K562 (cell line): ENCODE measurements around the gene CHRM1. TPM values are rescaled to one million over a fixed set of nuclear protein-coding genes. Genes with fewer than 3 reads are reported as not detected.
A peak's percentile ranks its signal among the peaks of the same experiment; 100 is the strongest.

ENCODE experiments used
- CBFA2T2 ChIP-seq: fragments of 450-650 bp; conservative IDR thresholded peaks from 2 replicates; pipeline ENCODE4 v1.6.1; 2017; ENCODE audit warnings: mild to moderate bottlenecking
- CBFA2T3 ChIP-seq: fragments of 450-650 bp; IDR thresholded peaks from 2 replicates; pipeline ENCODE4 v1.6.1; 2017
- CEBPG ChIP-seq, 3 experiments: fragments of 200-800 bp in 1 of 3; sonication (Bioruptor generic) in 1 of 3; sonication (generic) in 1 of 3; formaldehyde crosslinking in 1 of 3; IDR thresholded peaks in 2 of 3; conservative IDR thresholded peaks in 1 of 3; 2 replicates each; pipeline versions ENCODE4 v1.6.1 to v1.8.0; 2016 to 2022; ENCODE audit warnings: missing compliant biosample characterization in 2 of 3, missing genetic modification characterization in 2 of 3, mild to moderate bottlenecking in 1 of 3, missing genetic modification reagents in 1 of 3
- CTBP1 ChIP-seq: fragments of 450-650 bp; IDR thresholded peaks from 2 replicates; pipeline ENCODE4 v1.6.1; 2016; ENCODE audit warnings: borderline replicate concordance
- GABPB2 ChIP-seq: fragments of 250-450 bp; sonication (Bioruptor Pico); conservative IDR thresholded peaks from 2 replicates; pipeline ENCODE4 v1.5.1; 2021; ENCODE audit warnings: mild to moderate bottlenecking
- KDM1A ChIP-seq, 2 experiments: fragments of 450-650 bp; IDR thresholded peaks; 2 replicates each; pipeline ENCODE4 v1.6.1; 2016; ENCODE audit warnings: mild to moderate bottlenecking in 2 of 2
- KDM2B ChIP-seq: fragments of 250-450 bp; sonication (Bioruptor Pico); IDR thresholded peaks from 2 replicates; pipeline ENCODE4 v1.8.0; 2021; ENCODE audit warnings: mild to moderate bottlenecking, moderate library complexity
- MED1 ChIP-seq: sonication (generic); formaldehyde crosslinking; IDR thresholded peaks from 2 replicates; pipeline ENCODE4 v1.8.1; 2023; ENCODE audit warnings: missing genetic modification reagents, borderline replicate concordance
- MEIS2 ChIP-seq: fragments of 450-650 bp; IDR thresholded peaks from 2 replicates; pipeline ENCODE4 v1.6.1; 2014; ENCODE audit warnings: mild to moderate bottlenecking; ENCODE audit not compliant: partially characterized antibody
- NCOA4 ChIP-seq: fragments of 450-650 bp; IDR thresholded peaks from 2 replicates; pipeline ENCODE4 v1.6.1; 2018; ENCODE audit warnings: mild to moderate bottlenecking; ENCODE audit not compliant: partially characterized antibody
- NFE2 ChIP-seq: IDR thresholded peaks from 2 replicates; pipeline ENCODE4 v1.6.1; 2014; ENCODE audit warnings: antibody characterized with exemption, low read depth
- NR2F6 ChIP-seq: fragments of 450-650 bp; formaldehyde crosslinking; IDR thresholded peaks from 2 replicates; pipeline ENCODE4 v1.4.0; 2020; ENCODE audit warnings: mild to moderate bottlenecking
- RAD21 ChIP-seq, 2 experiments: fragments of 250-450 bp in 1 of 2; fragments of 450-650 bp in 1 of 2; sonication (Bioruptor Pico) in 1 of 2; formaldehyde crosslinking in 1 of 2; IDR thresholded peaks in 1 of 2; conservative IDR thresholded peaks in 1 of 2; 2 replicates each; pipeline versions ENCODE4 v1.4.0 to v1.8.0; 2020 to 2022; ENCODE audit warnings: mild to moderate bottlenecking in 2 of 2, moderate library complexity in 1 of 2
- TAF1 ChIP-seq: IDR thresholded peaks from 2 replicates; pipeline ENCODE4 v1.6.1; 2011; ENCODE audit warnings: mild to moderate bottlenecking, low read length, moderate library complexity; ENCODE audit not compliant: insufficient read depth, control insufficient read depth, severe bottlenecking; ENCODE audit errors: extremely low read depth
- TAF7 ChIP-seq: fragments of 450-650 bp; IDR thresholded peaks from 2 replicates; pipeline ENCODE4 v1.6.1; 2016; ENCODE audit warnings: missing genetic modification characterization, missing compliant biosample characterization
- TEAD1 ChIP-seq, 2 experiments: fragments of 450-650 bp in 1 of 2; sonication (generic) in 1 of 2; formaldehyde crosslinking; IDR thresholded peaks; 2 replicates each; pipeline versions ENCODE4 v1.4.0 to v1.8.0; 2020 to 2022; ENCODE audit warnings: mild to moderate bottlenecking in 2 of 2, missing genetic modification reagents in 1 of 2
- ZC3H8 ChIP-seq: fragments of 450-650 bp; IDR thresholded peaks from 2 replicates; pipeline ENCODE4 v1.6.1; 2017
- ZNF134 ChIP-seq: fragments of 250-450 bp; sonication (Bioruptor Pico); conservative IDR thresholded peaks from 2 replicates; pipeline ENCODE4 v1.4.0; 2020
- polyA plus RNA-seq, 8 experiments: library from polyadenylated mRNA; depleted of rRNA in 4 of 8; stranded (reverse) in 5 of 8; unstranded in 3 of 8; fragments of >200 nt; fragmentation: Nextera tagmentation in 2 of 8; fragmentation: Illumina TruSeq in 1 of 8; extraction: Ambion mirVana in 2 of 8; extraction: Trizol in 1 of 8; gene quantifications; 2 replicates each; pipeline versions ENCODE4 v1.2.1 to v1.2.3, GENCODE V29; 2011 to 2014; ENCODE audit warnings: inconsistent platforms in 1 of 8, missing spikeins in 1 of 8
- total RNA-seq, 7 experiments: library from RNA; depleted of rRNA in 6 of 7; stranded (reverse); fragments of >200 nt in 6 of 7; fragmentation: Illumina TruSeq in 2 of 7; extraction: Trizol in 2 of 7; gene quantifications; 2 replicates each; pipeline versions ENCODE4 v1.2.1 to v1.2.3, GENCODE V29; 2011 to 2021; ENCODE audit warnings: low replicate concordance in 1 of 7
- TF ChIP-seq, protein P1 (sequence below): fragments of 250-450 bp; sonication (Bioruptor Pico); IDR thresholded peaks from 2 replicates; pipeline ENCODE4 v1.9.0; 2021; ENCODE audit warnings: mild to moderate bottlenecking, inconsistent platforms
- TF ChIP-seq, protein P2 (sequence below): sonication (generic); formaldehyde crosslinking; IDR thresholded peaks from 2 replicates; pipeline ENCODE4 v1.8.0; 2023; ENCODE audit warnings: mild to moderate bottlenecking, missing genetic modification reagents
- TF ChIP-seq, protein P3 (sequence below): fragments of 250-450 bp; sonication (Bioruptor Pico); IDR thresholded peaks from 2 replicates; pipeline ENCODE4 v1.8.0; 2021; ENCODE audit warnings: moderate library complexity, mild to moderate bottlenecking, inconsistent platforms
- TF ChIP-seq, protein P4 (sequence below), 3 experiments: fragments of 200-800 bp in 1 of 3; sonication (Bioruptor generic) in 1 of 3; sonication (generic) in 1 of 3; formaldehyde crosslinking in 1 of 3; IDR thresholded peaks; 2 replicates each; pipeline versions ENCODE4 v1.6.1 to v1.8.0; 2016 to 2022; ENCODE audit warnings: mild to moderate bottlenecking in 2 of 3, missing compliant biosample characterization in 2 of 3, missing genetic modification characterization in 2 of 3, missing genetic modification reagents in 1 of 3
- TF ChIP-seq, protein P5 (sequence below): fragments of 450-650 bp; formaldehyde crosslinking; IDR thresholded peaks from 2 replicates; pipeline ENCODE4 v1.4.0; 2022; ENCODE audit warnings: missing genetic modification characterization

CHRM1 gene
- total and polyA plus RNA-seq, 9 of the 15 experiments (the other 6 are each of a cell fraction or from before 2014, with no cell fraction given) = not detected

DNA sequence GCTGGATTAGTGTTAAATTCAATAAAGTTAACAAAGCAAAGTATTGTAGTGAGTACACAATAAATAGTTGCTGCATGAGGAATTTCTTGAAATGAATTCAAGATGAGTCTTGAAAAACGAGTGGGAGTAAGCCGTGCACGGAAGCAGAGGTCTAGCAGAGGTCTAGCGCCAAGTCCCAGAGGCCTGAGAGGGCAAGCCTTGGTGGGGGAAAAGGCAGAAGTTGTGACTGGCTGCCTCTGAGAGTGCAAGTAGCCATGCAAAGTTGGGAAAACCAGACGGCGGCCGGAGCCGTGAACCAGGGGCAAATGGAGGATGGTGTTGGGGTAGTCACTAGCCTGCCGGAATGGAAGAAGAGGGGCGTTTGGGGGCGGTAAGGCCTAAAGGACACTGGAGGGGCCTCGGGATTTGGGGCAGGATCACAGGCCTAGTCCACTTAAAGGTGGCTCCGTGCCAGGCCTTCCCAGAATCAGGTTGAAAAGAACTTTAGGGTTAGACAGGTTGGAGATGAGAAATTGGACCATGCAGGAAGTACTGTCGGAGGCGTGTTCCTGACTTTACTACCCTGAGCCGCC, 40.8 kb downstream of the CHRM1 start (continued):
- TF ChIP-seq CTBP1 (no peak), NCOA4 (no peak), GABPB2 (no peak), NFE2 (no peak), TAF7 (tag) (no peak), KDM2B (CRISPR knock-in tag) (no peak), CBFA2T3 (0 out of 2 replicates have a peak, but pooled peaks have one; percentile 3), TEAD1 (CRISPR knock-in tag; IDR thresholded peaks at IDR 0.05) (no peak), CEBPG (CRISPR knock-in tag; IDR thresholded peaks at IDR 0.05) (no peak), CEBPG (tag; conservative IDR thresholded peaks at IDR 0.05 in 1 of 2, IDR thresholded peaks at IDR 0.05 in 1 of 2) (no peak), ZC3H8 (no peak), MED1 (CRISPR knock-in tag) (no peak), NR2F6 (CRISPR knock-in tag) (no peak), CBFA2T2 (no peak), MEIS2 (peak; percentile 19), ZNF134 (no peak), TAF1 (no peak), KDM1A (IDR thresholded peaks at IDR 0.05) (no peak), RAD21 (CRISPR knock-in tag; conservative IDR thresholded peaks at IDR 0.05 in 1 of 2, IDR thresholded peaks at IDR 0.05 in 1 of 2) (no peak)
- TF ChIP-seq, protein P1, sequence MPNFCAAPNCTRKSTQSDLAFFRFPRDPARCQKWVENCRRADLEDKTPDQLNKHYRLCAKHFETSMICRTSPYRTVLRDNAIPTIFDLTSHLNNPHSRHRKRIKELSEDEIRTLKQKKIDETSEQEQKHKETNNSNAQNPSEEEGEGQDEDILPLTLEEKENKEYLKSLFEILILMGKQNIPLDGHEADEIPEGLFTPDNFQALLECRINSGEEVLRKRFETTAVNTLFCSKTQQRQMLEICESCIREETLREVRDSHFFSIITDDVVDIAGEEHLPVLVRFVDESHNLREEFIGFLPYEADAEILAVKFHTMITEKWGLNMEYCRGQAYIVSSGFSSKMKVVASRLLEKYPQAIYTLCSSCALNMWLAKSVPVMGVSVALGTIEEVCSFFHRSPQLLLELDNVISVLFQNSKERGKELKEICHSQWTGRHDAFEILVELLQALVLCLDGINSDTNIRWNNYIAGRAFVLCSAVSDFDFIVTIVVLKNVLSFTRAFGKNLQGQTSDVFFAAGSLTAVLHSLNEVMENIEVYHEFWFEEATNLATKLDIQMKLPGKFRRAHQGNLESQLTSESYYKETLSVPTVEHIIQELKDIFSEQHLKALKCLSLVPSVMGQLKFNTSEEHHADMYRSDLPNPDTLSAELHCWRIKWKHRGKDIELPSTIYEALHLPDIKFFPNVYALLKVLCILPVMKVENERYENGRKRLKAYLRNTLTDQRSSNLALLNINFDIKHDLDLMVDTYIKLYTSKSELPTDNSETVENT = no peak
- TF ChIP-seq, protein P2, sequence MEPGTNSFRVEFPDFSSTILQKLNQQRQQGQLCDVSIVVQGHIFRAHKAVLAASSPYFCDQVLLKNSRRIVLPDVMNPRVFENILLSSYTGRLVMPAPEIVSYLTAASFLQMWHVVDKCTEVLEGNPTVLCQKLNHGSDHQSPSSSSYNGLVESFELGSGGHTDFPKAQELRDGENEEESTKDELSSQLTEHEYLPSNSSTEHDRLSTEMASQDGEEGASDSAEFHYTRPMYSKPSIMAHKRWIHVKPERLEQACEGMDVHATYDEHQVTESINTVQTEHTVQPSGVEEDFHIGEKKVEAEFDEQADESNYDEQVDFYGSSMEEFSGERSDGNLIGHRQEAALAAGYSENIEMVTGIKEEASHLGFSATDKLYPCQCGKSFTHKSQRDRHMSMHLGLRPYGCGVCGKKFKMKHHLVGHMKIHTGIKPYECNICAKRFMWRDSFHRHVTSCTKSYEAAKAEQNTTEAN = no peak
- TF ChIP-seq, protein P3, sequence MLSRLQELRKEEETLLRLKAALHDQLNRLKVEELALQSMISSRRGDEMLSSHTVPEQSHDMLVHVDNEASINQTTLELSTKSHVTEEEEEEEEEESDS (CRISPR knock-in tag) = no peak
- TF ChIP-seq, protein P4, sequence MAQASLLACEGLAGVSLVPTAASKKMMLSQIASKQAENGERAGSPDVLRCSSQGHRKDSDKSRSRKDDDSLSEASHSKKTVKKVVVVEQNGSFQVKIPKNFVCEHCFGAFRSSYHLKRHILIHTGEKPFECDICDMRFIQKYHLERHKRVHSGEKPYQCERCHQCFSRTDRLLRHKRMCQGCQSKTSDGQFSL (CRISPR knock-in tag; IDR thresholded peaks at IDR 0.05) = peak; percentile 42; the same call in 1 of the 2 replicates
- TF ChIP-seq, protein P4 (tag; IDR thresholded peaks at IDR 0.05) = no peak
- TF ChIP-seq, protein P5, sequence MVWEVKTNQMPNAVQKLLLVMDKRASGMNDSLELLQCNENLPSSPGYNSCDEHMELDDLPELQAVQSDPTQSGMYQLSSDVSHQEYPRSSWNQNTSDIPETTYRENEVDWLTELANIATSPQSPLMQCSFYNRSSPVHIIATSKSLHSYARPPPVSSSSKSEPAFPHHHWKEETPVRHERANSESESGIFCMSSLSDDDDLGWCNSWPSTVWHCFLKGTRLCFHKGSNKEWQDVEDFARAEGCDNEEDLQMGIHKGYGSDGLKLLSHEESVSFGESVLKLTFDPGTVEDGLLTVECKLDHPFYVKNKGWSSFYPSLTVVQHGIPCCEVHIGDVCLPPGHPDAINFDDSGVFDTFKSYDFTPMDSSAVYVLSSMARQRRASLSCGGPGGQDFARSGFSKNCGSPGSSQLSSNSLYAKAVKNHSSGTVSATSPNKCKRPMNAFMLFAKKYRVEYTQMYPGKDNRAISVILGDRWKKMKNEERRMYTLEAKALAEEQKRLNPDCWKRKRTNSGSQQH (CRISPR knock-in tag) = no peak
